HCT116 (cell line): ENCODE measurements around the gene LCN1. TPM values are rescaled to one million over a fixed set of nuclear protein-coding genes. Genes with fewer than 3 reads are reported as not detected.

ENCODE experiments used
- ATAC-seq: fragments of 200-7000 bp; cut with Tn5 transposase; 2 replicates; pipeline ENCODE4 v1.9.1; 2020; ENCODE audit warnings: mild to moderate bottlenecking, moderate library complexity
- BruUV-seq: library from RNA; stranded (reverse); fragments of 400-500 nt; replicated peaks from 2 replicates; lab custom pipeline; 2021; lab: Mats Ljungman, UMichigan
- CTCF ChIA-PET: fragments of 300-600 bp; sonication (Branson Sonifier 250); formaldehyde crosslinking; loops from one replicate; lab custom pipeline; 2021; ENCODE audit warnings: antibody characterized with exemption; lab: Charles Lee
- POLR2A ChIA-PET: fragments of 300-600, 350-600 bp; sonication (Branson Sonifier 250); formaldehyde crosslinking; loops from one replicate; lab custom pipeline; 2021; ENCODE audit warnings: antibody characterized with exemption; lab: Charles Lee
- RAD21 ChIA-PET, 2 experiments: fragments of 300-600 bp; sonication (Branson Sonifier 250); formaldehyde crosslinking; loops; one replicate each; lab custom pipeline; 2023; ENCODE audit warnings: low total read pairs in 2 of 2; ENCODE audit not compliant: uncharacterized antibody in 2 of 2, unreplicated experiment in 2 of 2, low non-redundant PET in 1 of 2; lab: Charles Lee
- DNase-seq: peaks from one replicate; pipeline ENCODE4 v3.0.0-alpha.2; 2010; ENCODE audit warnings: low read depth, low spot score
- H2AFZ ChIP-seq: fragments of 200-600 bp; shearing (Covaris generic), sonication (generic); 2 replicates; pipeline ENCODE4 v1.6.1; 2017; ENCODE audit warnings: low read depth, mixed run types, mixed read lengths, antibody characterized with exemption, low read length; ENCODE audit not compliant: poor library complexity, severe bottlenecking
- H3K27ac ChIP-seq: 2 replicates; pipeline ENCODE4 v1.5.1; 2012; ENCODE audit warnings: low read depth, low read length
- H3K27me3 ChIP-seq: fragments of 200-600 bp; sonication (generic); 2 replicates; pipeline ENCODE4 v1.6.1; 2016; ENCODE audit warnings: mixed run types, low read length, mixed read lengths; ENCODE audit not compliant: insufficient read depth
- H3K36me3 ChIP-seq, 2 experiments: fragments of 200-500 bp in 1 of 2; fragments of 200-600 bp in 1 of 2; sonication (Bioruptor generic) in 1 of 2; sonication (generic) in 1 of 2; 2 replicates each; pipeline versions ENCODE4 v1.5.1 to v1.6.1; 2014 to 2016; ENCODE audit warnings: low read length in 2 of 2, inconsistent platforms in 1 of 2, mixed read lengths in 1 of 2, mixed run types in 1 of 2; ENCODE audit not compliant: insufficient read depth in 2 of 2, control insufficient read depth in 1 of 2
- H3K4me1 ChIP-seq, 2 experiments: fragments of 200-600 bp in 1 of 2; sonication (generic) in 1 of 2; 2 replicates each; pipeline versions ENCODE4 v1.5.1 to v1.6.1; 2012 to 2017; ENCODE audit warnings: low read length in 2 of 2, inconsistent platforms in 1 of 2, mild to moderate bottlenecking in 1 of 2, mixed read lengths in 1 of 2, mixed run types in 1 of 2, moderate library complexity in 1 of 2; ENCODE audit not compliant: insufficient read depth in 2 of 2, control insufficient read depth in 1 of 2
- H3K4me2 ChIP-seq: fragments of 200-600 bp; sonication (generic); 2 replicates; pipeline ENCODE4 v1.6.1; 2017; ENCODE audit warnings: mixed run types, low read length, mixed read lengths
- H3K4me3 ChIP-seq, 2 experiments: fragments of 200-600 bp in 1 of 2; sonication (generic) in 1 of 2; replicated peaks in 1 of 2; 2 replicates each; pipeline ENCODE4 v1.5.1; 2011 to 2016; ENCODE audit warnings: low read length in 2 of 2, control low read depth in 1 of 2, low read depth in 1 of 2, mild to moderate bottlenecking in 1 of 2, mixed read lengths in 1 of 2, mixed run types in 1 of 2
- H3K79me2 ChIP-seq: fragments of 200-600 bp; sonication (generic); 2 replicates; pipeline ENCODE4 v1.6.1; 2017; ENCODE audit warnings: mild to moderate bottlenecking, mixed run types, low read length, moderate library complexity, mixed read lengths; ENCODE audit not compliant: insufficient read depth
- H3K9ac ChIP-seq: fragments of 200-600 bp; sonication (generic); 2 replicates; pipeline ENCODE4 v1.6.1; 2016; ENCODE audit warnings: low read length, mixed read lengths
- H3K9me2 ChIP-seq: fragments of 200-600 bp; sonication (generic), shearing (Covaris generic); 2 replicates; pipeline ENCODE4 v1.6.1; 2017; ENCODE audit warnings: mixed run types, mild to moderate bottlenecking, moderate library complexity; ENCODE audit not compliant: insufficient read depth
- H3K9me3 ChIP-seq, 2 experiments: fragments of 200-500 bp in 1 of 2; fragments of 200-600 bp in 1 of 2; sonication (Bioruptor generic) in 1 of 2; sonication (generic) in 1 of 2; 2 replicates each; pipeline ENCODE4 v1.6.1; 2014 to 2017; ENCODE audit warnings: low read length in 2 of 2, mixed read lengths in 2 of 2, inconsistent platforms in 1 of 2, low read depth in 1 of 2, mild to moderate bottlenecking in 1 of 2, mixed run types in 1 of 2, moderate library complexity in 1 of 2; ENCODE audit not compliant: control insufficient read depth in 1 of 2, insufficient read depth in 1 of 2
- H4K20me1 ChIP-seq: fragments of 200-600 bp; sonication (generic), shearing (Covaris generic); 2 replicates; pipeline ENCODE4 v1.6.1; 2017; ENCODE audit warnings: mixed run types, mild to moderate bottlenecking, moderate library complexity; ENCODE audit not compliant: insufficient read depth
- EGR1 ChIP-seq: IDR thresholded peaks from 2 replicates; pipeline ENCODE4 v1.6.1; 2012; ENCODE audit warnings: low read depth
- MAX ChIP-seq: IDR thresholded peaks from 2 replicates; pipeline ENCODE4 v1.6.1; 2012
- RAD21 ChIP-seq: IDR thresholded peaks from 2 replicates; pipeline ENCODE4 v1.6.1; 2012; ENCODE audit warnings: low read depth, mild to moderate bottlenecking
- TCF7L2 ChIP-seq: IDR thresholded peaks from 2 replicates; pipeline ENCODE4 v1.7.0; 2011; ENCODE audit warnings: borderline replicate concordance, inconsistent platforms; ENCODE audit not compliant: insufficient read depth, insufficient read length; ENCODE audit errors: extremely low read depth
- YY1 ChIP-seq: IDR thresholded peaks from 2 replicates; pipeline ENCODE4 v1.6.1; 2011; ENCODE audit warnings: low read length, low read depth, moderate library complexity, mild to moderate bottlenecking; ENCODE audit not compliant: insufficient replicate concordance; ENCODE audit errors: extremely low read depth
- ZBTB33 ChIP-seq: IDR thresholded peaks from 2 replicates; pipeline ENCODE4 v1.6.1; 2011; ENCODE audit warnings: mild to moderate bottlenecking, low read length, moderate library complexity; ENCODE audit not compliant: insufficient replicate concordance; ENCODE audit errors: extremely low read depth
- intact Hi-C: fragments of 100-400 bp; cut with micrococcal nuclease; formaldehyde crosslinking; loops from 2 replicates; pipeline ENCODE4 v1.10.0; 2022
- total RNA-seq: library from RNA; stranded (reverse); gene quantifications from one replicate; pipeline ENCODE4 v1.2.1, GENCODE V29; 2021; ENCODE audit not compliant: unreplicated experiment

Gene LCN1
- total RNA-seq, 1 experiment from 2014 or later = not detected

DNA sequence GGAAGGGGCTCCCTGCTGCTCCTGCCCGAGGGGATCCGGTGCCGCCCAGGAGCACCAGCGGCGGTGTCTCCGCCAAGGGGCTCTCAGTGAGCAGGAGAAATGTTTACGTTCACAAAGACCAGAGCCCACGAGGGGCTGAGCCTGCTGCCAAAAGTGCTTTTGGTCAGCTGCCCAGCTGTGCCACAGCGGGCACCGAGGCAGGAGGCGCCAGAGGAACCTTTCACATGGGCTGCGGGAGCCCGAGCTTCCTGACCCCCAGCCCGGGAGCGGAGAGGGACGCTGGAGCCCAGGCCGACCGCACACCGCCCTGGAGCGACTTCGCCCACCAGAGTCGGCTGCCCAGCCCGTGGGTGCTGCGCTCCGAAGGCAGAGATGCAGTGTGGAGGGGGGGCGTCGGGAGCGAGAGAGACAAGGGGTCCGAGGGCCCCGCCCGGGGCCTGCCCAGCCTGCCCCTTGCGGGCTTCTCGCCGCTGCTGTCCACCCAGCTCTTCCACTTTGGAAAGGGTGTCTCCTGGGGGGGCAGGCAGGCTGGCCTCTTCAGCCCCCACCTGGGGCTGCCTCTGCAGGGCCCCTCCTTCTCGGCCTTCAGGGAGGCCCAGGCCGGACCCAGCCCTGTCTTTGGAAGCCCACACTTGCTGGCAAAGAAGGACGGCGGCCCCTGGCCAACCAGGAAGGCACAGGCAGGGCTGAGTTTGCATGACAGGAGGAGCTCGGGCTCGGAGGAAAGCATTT is 33.8 kb upstream of the LCN1 start:
- no peak overlapping the region for H3K27ac ChIP-seq
- H3K9me3 ChIP-seq = no peaks in the 10 kb centered on the region
- intact Hi-C loops = no loop called here
- BruUV-seq = no TSS peak
- H3K4me1 ChIP-seq = peaks cover 0 to 12% of the 10 kb centered on the region in 2 experiments; a peak in 2 of 4 replicates
- no peak for DNase-seq
- RAD21 ChIA-PET = no interaction called here
- H3K79me2 ChIP-seq = no peaks in the 10 kb centered on the region; the same call in 1 of the 2 replicates
- H3K4me3 ChIP-seq = no peak overlapping the region
- H3K36me3 ChIP-seq = peaks cover 4 to 31% of the 10 kb centered on the region in 2 experiments; a peak in 3 of 4 replicates
- H3K9ac ChIP-seq = no peak overlapping the region
- H3K4me2 ChIP-seq = no peak overlapping the region
- ATAC-seq = no peak
- TF ChIP-seq EGR1 (no peak), RAD21 (no peak), MAX (no peak), ZBTB33 (no peak), YY1 (no peak), TCF7L2 (no peak)
- no peak overlapping the region for H2AFZ ChIP-seq
- CTCF ChIA-PET = no interaction called here
- no peaks in the 10 kb centered on the region for H4K20me1 ChIP-seq
- H3K27me3 ChIP-seq = no peaks in the 10 kb centered on the region
- H3K9me2 ChIP-seq = no peaks in the 10 kb centered on the region
- POLR2A ChIA-PET = no interaction called here
